GM06990 (cell line): Measurements from ENCODE around the gene PDGFC.

Experiments used
- DNase-seq: peaks from one replicate; pipeline ENCODE4 v3.0.0-alpha.2; 2011; ENCODE audit not compliant: insufficient read length; ENCODE audit errors: extremely low read depth
- H3K27me3 ChIP-seq: replicated peaks from 2 replicates; pipeline ENCODE4 v1.6.0; 2011; ENCODE audit warnings: low read length; ENCODE audit not compliant: control insufficient read depth, insufficient read depth
- H3K36me3 ChIP-seq: 2 replicates; pipeline ENCODE4 v1.5.1; 2011; ENCODE audit warnings: low read length; ENCODE audit not compliant: control insufficient read depth, insufficient read depth
- H3K4me3 ChIP-seq: replicated peaks from 2 replicates; pipeline ENCODE4 v1.5.1; 2011; ENCODE audit warnings: low read depth, mild to moderate bottlenecking, control low read depth, low read length
- CTCF ChIP-seq: IDR thresholded peaks from 2 replicates; pipeline ENCODE4 v1.5.1; 2011; ENCODE audit warnings: low read length, control low read depth, mild to moderate bottlenecking, inconsistent platforms; ENCODE audit not compliant: insufficient read depth, poor library complexity, severe bottlenecking

PDGFC gene

GRCh38 chr4:156945532-156945931 is 26.1 kb downstream of the PDGFC start:
- H3K36me3 ChIP-seq, result no peaks in the 10 kb centered on the region
- H3K27me3 ChIP-seq, result no peaks in the 10 kb centered on the region
- no peak for TF ChIP-seq CTCF
- DNase-seq, result no peak
- no peak overlapping the region for H3K4me3 ChIP-seq

GRCh38 chr4:156942991-156943390 is 28.6 kb downstream of the PDGFC start:
- DNase-seq, result no peak
- no peak overlapping the region for H3K4me3 ChIP-seq
- no peaks in the 10 kb centered on the region for H3K27me3 ChIP-seq
- no peaks in the 10 kb centered on the region for H3K36me3 ChIP-seq
- no peak for TF ChIP-seq CTCF

- Histone ChIP-seq H3K36me3 (no peaks in the 10 kb centered on the region), H3K4me3 (no peak overlapping the region), H3K27me3 (no peaks in the 10 kb centered on the region)
- no peak for TF ChIP-seq CTCF
- DNase-seq, result no peak
These were observed 29.6 kb downstream of the PDGFC start for GRCh38 chr4:156941940-156942548.

GRCh38 chr4:156939801-156940200 is 31.8 kb downstream of the PDGFC start:
- H3K4me3 ChIP-seq, result no peak overlapping the region
- no peaks in the 10 kb centered on the region for H3K36me3 ChIP-seq
- DNase-seq, result no peak
- H3K27me3 ChIP-seq, result no peaks in the 10 kb centered on the region
- no peak for TF ChIP-seq CTCF

GRCh38 chr4:156939139-156939538 is 32.5 kb downstream of the PDGFC start:
- Histone ChIP-seq H3K4me3 (no peak overlapping the region), H3K27me3 (no peaks in the 10 kb centered on the region), H3K36me3 (no peaks in the 10 kb centered on the region)
- TF ChIP-seq CTCF, result no peak
- no peak for DNase-seq

- TF ChIP-seq CTCF, result no peak
- Histone ChIP-seq H3K36me3 (no peaks in the 10 kb centered on the region), H3K4me3 (no peak overlapping the region), H3K27me3 (no peaks in the 10 kb centered on the region)
- DNase-seq, result no peak
These were observed 37.4 kb downstream of the PDGFC start for GRCh38 chr4:156934259-156934635.
